Upper lobe of right lung (tissue), 1 donor: ENCODE data around the gene NRL. TPM values are rescaled to one million over a fixed set of nuclear protein-coding genes. Genes with fewer than 3 reads are reported as not detected.

Source experiments
- ATAC-seq: fragments of 200-7000 bp; cut with Tn5 transposase; one replicate; pipeline ENCODE4 v1.9.1; 2020; ENCODE audit warnings: mild to moderate bottlenecking, moderate library complexity
- DNase-seq: peaks from one replicate; pipeline ENCODE4 v3.0.0-alpha.2; 2020
- H3K27ac ChIP-seq: fragments of 200-600 bp; one replicate; pipeline ENCODE4 v1.8.0; 2022
- H3K27me3 ChIP-seq: fragments of 200-600 bp; one replicate; pipeline ENCODE4 v1.8.0; 2022; ENCODE audit warnings: mild to moderate bottlenecking
- H3K36me3 ChIP-seq: fragments of 200-600 bp; one replicate; pipeline ENCODE4 v1.8.0; 2022
- H3K4me1 ChIP-seq: fragments of 200-600 bp; one replicate; pipeline ENCODE4 v1.8.0; 2022
- H3K4me3 ChIP-seq: fragments of 200-600 bp; one replicate; pipeline ENCODE4 v1.8.0; 2022; ENCODE audit warnings: mild to moderate bottlenecking
- H3K9me3 ChIP-seq: fragments of 200-600 bp; one replicate; pipeline ENCODE4 v1.8.0; 2022
- intact Hi-C: fragments of 100-400 bp; cut with DNase I; formaldehyde crosslinking; loops from one replicate; pipeline ENCODE4 v1.11.0; 2022
- total RNA-seq: library from RNA; stranded (reverse); fragmentation: NEBNext Ultra II Directional; extraction: Animal tissue kit (Norgen Biotek cat#: 25700); gene quantifications from one replicate; pipeline ENCODE4 v1.2.1, GENCODE V29; 2021
- TF ChIP-seq, protein P1 (sequence below): fragments of 200-600 bp; IDR thresholded peaks from one replicate; pipeline ENCODE4 v1.8.0; 2022; ENCODE audit warnings: antibody characterized with exemption
- donor health status: DM: no; HTN: yes; CAD: no; lungs with severe emphysema.

Gene NRL
- total RNA-seq, 1 donor from 2014 or later = 2.8 TPM

DNA sequence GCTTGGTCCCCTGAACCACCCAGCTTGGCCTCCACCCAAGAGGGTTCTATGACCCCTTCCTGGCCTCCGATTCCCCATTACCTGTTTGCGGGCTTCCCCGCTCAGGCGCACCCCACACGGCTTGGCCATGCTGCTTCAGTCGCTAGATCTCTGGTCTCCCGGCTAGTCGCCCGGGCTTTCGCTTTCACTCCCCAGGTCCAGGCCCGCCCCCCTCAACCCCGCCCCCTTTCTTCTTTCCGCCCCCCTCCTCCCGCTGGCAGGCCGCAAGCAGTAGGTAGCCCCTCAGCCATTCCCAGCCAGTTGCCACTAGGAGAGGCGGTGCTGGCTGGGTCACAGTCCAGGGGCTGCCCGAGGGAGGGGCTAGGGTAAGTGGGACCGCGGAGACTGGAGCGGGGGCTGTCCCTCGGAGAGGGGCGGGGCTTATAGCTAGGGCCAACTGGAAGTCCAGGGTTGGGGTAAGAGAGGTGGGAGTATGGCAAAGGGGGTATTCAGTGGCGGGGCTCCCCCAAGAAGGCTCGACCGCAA lies 31.8 kb upstream of the NRL start, which contains the start of gene PSME2:
Gene PSME2, minus strand, starts transcription at position 158 of the 525 bp plus-strand sequence. Its CDS starts 29 bp downstream, at position 129.
- TF ChIP-seq, protein P1, sequence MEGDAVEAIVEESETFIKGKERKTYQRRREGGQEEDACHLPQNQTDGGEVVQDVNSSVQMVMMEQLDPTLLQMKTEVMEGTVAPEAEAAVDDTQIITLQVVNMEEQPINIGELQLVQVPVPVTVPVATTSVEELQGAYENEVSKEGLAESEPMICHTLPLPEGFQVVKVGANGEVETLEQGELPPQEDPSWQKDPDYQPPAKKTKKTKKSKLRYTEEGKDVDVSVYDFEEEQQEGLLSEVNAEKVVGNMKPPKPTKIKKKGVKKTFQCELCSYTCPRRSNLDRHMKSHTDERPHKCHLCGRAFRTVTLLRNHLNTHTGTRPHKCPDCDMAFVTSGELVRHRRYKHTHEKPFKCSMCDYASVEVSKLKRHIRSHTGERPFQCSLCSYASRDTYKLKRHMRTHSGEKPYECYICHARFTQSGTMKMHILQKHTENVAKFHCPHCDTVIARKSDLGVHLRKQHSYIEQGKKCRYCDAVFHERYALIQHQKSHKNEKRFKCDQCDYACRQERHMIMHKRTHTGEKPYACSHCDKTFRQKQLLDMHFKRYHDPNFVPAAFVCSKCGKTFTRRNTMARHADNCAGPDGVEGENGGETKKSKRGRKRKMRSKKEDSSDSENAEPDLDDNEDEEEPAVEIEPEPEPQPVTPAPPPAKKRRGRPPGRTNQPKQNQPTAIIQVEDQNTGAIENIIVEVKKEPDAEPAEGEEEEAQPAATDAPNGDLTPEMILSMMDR = no peak
- peak within 1 kb of the TSS; percentile 76 for H3K4me3 ChIP-seq
- intact Hi-C loops = no loop called here
- peaks cover 28% of the 10 kb centered on the region for H3K4me1 ChIP-seq
- DNase-seq (peak; percentile 96), ATAC-seq (peak; percentile 86)
- peak within 1 kb of the TSS; percentile 87 for H3K27ac ChIP-seq
- H3K27me3 ChIP-seq = no peaks in the 10 kb centered on the region
- H3K9me3 ChIP-seq = no peaks in the 10 kb centered on the region
- H3K36me3 ChIP-seq = peaks cover 44% of the 10 kb centered on the region

GRCh38 chr14:24145690-24146452 lies 31.1 kb upstream of the NRL start:
- Histone ChIP-seq H3K4me3 (peak overlapping the region; percentile 76), H3K4me1 (peaks cover 28% of the 10 kb centered on the region), H3K9me3 (no peaks in the 10 kb centered on the region), H3K27me3 (no peaks in the 10 kb centered on the region), H3K27ac (peak overlapping the region; percentile 87), H3K36me3 (peaks cover 38% of the 10 kb centered on the region)
- intact Hi-C loops = no loop called here
- DNase-seq (no peak), ATAC-seq (no peak)
- TF ChIP-seq, protein P1 = no peak

- Histone ChIP-seq H3K4me3 (peak overlapping the region; percentile 76), H3K9me3 (no peaks in the 10 kb centered on the region), H3K27ac (no peak overlapping the region), H3K27me3 (no peaks in the 10 kb centered on the region), H3K36me3 (peaks cover 31% of the 10 kb centered on the region), H3K4me1 (peaks cover 29% of the 10 kb centered on the region)
- intact Hi-C loops = no loop called here
- ATAC-seq (no peak), DNase-seq (no peak)
- TF ChIP-seq, protein P1 = no peak
These were observed 30.5 kb upstream of the NRL start for GRCh38 chr14:24145219-24145618.

- H3K27me3 ChIP-seq = no peaks in the 10 kb centered on the region
- DNase-seq (no peak), ATAC-seq (no peak)
- H3K4me1 ChIP-seq = peaks cover 34% of the 10 kb centered on the region
- TF ChIP-seq, protein P1 = no peak
- intact Hi-C loops = no loop called here
- H3K27ac ChIP-seq = no peak overlapping the region
- no peaks in the 10 kb centered on the region for H3K9me3 ChIP-seq
- peaks cover 23% of the 10 kb centered on the region for H3K36me3 ChIP-seq
- no peak overlapping the region for H3K4me3 ChIP-seq
These were observed 29.7 kb upstream of the NRL start for GRCh38 chr14:24144451-24144850.

DNA sequence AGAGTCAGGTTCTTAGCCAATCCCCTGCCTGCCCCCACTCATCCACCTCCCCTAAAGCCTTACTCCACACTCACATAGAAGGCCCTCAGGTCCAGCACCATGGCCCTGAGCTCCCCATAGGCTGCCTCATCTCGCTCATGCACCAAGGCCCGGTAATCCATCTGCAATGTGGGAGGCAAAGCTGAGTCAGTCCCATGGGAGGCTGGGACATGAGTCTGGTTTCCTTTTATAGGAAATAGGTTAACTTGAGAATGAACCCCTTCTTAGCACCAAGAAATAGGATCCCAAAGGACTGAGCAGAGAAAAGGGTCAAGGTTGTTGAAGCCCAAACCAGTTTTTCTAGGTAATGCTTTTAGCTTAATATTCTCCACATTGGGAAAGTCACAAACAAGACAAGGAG lies 28.8 kb upstream of the NRL start:
- ATAC-seq (no peak), DNase-seq (no peak)
- TF ChIP-seq, protein P1 = no peak
- peaks cover 23% of the 10 kb centered on the region for H3K36me3 ChIP-seq
- no peak overlapping the region for H3K27ac ChIP-seq
- H3K4me3 ChIP-seq = no peak overlapping the region
- H3K9me3 ChIP-seq = no peaks in the 10 kb centered on the region
- intact Hi-C loops = no loop called here
- H3K4me1 ChIP-seq = peaks cover 33% of the 10 kb centered on the region
- H3K27me3 ChIP-seq = no peaks in the 10 kb centered on the region
